KBM-7 (cell line): ENCODE measurements around the gene RNF103.

Experiments
- DNase-seq: peaks from one replicate; pipeline ENCODE4 v3.0.0-alpha.2; 2015
- in situ Hi-C: fragments of 300-500 bp; cut with MboI; formaldehyde crosslinking; loops from 2 replicates; pipeline ENCODE4 v1.14.3; 2020; ENCODE audit warnings: low sequenced_read_pairs, low pct_unique_long_range_greater_than_20kb, mixed read lengths

Gene RNF103

GRCh38 chr2:86580560-86580959 lies 43.1 kb downstream of the RNF103 start:
- in situ Hi-C loops = no loop called here
- DNase-seq = no peak

- DNase-seq = no peak
- in situ Hi-C loops = no loop called here
Observed at GRCh38 chr2:86577817-86578456, 45.7 kb downstream of the RNF103 start.

DNA sequence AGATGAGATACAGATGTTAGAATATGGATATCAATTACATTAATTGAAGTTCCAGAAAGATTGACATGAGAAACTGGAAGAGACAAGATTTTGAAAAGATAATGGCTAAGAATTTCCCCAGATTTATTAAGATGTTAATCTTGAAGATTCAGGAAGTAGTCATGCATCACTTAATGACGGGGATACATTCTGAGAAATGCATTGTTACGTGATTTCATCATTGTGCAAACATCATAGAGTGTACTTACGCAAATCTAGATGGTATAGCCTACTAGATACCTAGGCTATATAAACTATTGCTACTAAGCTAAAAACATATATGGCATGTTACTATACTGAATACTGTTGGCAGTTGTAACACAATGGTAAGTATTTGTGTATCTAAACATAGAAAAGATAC lies 53.6 kb downstream of the RNF103 start:
- no peak for DNase-seq
- in situ Hi-C loops = no loop called here

DNA sequence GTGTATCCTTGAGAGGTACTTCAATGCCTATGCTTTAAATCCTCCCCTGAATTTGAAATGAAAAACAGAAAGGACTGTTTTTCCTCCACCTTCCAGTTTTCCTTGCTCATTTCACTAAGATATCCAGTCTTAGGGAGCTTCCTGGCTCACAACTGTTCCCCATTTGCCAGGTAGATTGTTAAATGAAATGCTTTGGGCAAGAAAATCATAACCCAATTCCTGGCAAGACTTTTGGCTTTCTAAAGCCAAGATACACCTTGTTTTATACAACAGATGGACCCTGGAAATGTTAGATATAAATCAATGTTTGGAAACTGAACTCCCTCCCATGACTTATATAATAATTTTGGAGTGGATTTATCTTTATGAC lies 56.9 kb downstream of the RNF103 start:
- DNase-seq = no peak
- in situ Hi-C loops = no loop called here

DNA sequence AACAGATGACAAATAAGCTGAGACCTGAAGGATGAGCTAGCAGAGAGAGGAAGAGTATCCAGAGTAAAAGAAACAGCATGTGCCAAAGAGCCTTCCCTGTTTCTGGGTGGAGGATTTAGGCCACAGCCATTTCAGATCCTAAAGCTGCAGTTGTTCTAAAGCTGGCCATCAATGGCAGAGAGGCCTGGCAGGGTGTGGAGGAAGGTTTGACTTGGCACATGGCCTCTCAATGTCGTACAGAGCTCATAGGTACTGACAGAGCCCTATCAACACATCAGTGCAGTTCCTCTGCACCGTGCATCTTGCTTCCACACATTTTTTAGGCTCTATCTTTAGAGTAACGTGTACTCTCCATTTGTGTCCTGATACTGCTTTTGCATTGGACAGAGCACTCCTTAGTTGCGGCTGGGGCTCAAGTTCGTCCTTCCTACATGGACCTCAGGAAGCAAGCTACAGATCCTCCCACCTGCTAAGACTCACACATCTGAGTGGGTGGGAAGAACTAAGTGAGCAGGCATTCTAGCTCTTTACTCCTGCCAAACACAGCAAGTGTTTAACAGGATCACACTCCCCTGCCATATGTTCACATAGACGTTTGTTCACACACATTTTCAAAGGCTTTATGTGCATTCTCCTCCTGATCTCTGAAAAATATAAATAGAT lies 57.4 kb downstream of the RNF103 start:
- no peak for DNase-seq

GRCh38 chr2:86563650-86564061 lies 60.0 kb downstream of the RNF103 start:
- DNase-seq = no peak
- in situ Hi-C loops = no loop called here

More for the DNA sequence above, 57.4 kb downstream of the RNF103 start:
- in situ Hi-C loops = no loop called here

DNA sequence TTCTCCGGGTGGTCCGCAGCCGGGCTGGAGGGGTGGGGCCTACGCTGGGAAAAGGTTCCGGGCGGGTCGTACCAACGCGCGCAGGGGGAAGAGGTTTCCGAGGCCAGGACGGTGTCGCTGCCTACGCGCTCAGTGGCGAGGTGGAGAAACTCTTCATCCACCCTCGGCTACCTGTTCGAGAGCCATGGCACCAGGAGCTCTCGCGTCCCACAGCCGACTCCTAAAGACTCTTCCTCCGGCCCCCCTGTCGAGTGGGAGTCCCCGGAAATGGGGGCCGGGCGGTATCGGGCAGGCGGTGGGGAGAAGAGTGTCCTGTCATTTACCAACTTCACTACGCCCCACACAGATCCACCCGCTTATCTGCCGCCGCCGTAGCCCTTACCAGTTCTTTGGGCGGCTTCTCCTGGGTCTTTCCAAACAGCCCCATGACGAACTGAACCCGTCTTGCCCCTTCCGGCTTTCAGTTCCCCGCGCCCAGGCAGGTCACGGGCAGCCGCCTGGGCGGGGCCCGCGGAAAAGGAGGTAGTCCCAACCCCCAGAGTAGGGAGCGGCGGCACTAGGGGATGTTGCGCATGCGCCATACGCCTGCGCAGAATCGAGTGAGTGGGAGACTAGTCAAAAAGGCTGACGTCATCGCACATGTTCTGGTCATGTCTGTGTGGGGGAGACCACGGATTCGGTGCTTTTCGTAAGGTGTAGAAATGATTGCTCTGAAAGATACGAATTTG lies 60.6 kb downstream of the RNF103 start, which contains the start of gene CHMP3:
Gene CHMP3 (minus strand): TSS at position 522 of the 728 bp plus-strand sequence. CDS start 95 bp downstream, at position 427.
- peak; percentile 98 for DNase-seq
- in situ Hi-C loops = no loop called here

DNA sequence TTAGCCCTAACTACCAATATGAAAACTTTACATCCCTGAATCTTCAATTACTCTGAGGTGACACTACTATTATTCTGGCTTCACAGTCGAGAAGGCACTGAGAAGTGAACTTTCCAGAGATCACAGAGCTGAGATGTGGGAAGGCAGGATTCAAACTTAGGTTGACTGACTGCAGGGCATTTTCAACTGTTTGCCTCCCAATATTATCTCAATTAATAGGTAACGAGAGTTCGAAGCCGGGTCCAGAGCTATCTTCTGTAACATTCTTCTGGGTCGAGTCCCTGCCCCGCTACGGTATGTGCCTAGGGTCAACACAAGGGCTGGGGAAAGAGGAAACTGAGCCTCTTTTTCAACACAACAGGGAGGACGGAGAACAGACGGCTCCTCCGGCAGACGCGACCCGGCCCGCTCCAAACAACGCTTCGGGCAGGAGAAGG lies 61.2 kb downstream of the RNF103 start:
- DNase-seq = no peak
- in situ Hi-C loops = no loop called here

DNA sequence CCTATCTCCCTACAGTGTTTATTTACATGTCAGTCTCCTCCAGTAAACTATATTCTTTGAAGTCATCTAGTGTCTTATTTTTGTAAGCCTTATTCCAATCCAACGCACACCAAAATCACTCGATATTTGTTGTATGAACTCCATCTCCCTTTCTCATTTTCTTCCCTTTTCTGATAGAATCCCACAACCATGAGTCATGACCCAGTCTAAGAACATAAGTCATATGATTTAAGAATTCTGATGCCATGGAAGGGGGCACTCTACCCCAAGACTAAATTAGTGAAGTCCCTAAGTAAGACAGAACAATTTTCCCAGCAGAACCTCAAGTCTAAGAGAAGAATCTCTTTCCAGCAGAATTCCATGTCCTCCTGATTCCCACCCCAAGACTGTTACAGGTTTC lies 65.8 kb downstream of the RNF103 start:
- in situ Hi-C loops = no loop called here
- no peak for DNase-seq

DNA sequence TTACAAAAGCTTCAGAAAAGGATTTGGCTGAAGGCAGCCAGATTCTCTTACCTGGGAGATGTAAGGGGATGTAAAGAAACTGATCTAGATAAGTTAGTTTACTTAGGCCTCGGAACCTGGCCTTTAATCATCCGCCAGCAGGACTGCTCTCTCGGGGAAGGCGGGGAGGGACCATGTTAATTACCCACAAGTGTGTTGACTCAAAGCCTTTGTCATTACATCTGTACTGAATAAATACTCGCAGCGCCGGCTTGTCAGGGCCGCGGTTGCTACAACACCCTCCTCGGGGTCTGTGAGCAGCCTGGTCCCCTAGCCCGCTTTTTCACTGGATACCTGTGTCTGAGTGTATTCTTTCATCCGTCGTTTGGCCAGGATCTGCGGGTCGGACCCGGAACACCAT lies 67.2 kb downstream of the RNF103 start:
- in situ Hi-C loops = no loop called here

More for the DNA sequence above, 67.2 kb downstream of the RNF103 start:
- DNase-seq = no peak
